ENCODE data around the gene NAV3. TPM values are rescaled to one million over a fixed set of nuclear protein-coding genes. Genes with fewer than 3 reads are reported as not detected.

Gene NAV3
- polyA plus RNA-seq, 1 of the 3 experiments (the other 2 are of a cell fraction): 10.5 TPM

- H3K9me2 ChIP-seq: no peaks in the 10 kb centered on the region
- DNase-seq: no peak
- POLR2A ChIA-PET: no interaction called here
- H3K27ac ChIP-seq (ENCODE audit: low read depth in 2 of 2, low read length in 1 of 2): no peak overlapping the region
- WGBS (ENCODE audit: low lambda C conversion rate): 73% methylated on average over 2 of the region's 2 CpGs
- no peaks in the 10 kb centered on the region for H3K9me3 ChIP-seq
- H3F3A ChIP-seq (replicated peaks; ENCODE audit: insufficient read depth): peaks cover 33% of the 10 kb centered on the region
- H3K79me2 ChIP-seq (ENCODE audit: insufficient read depth): no peaks in the 10 kb centered on the region
- TF ChIP-seq RFX5 (IDR thresholded peaks at IDR 0.05; ENCODE audit: low read length): no peak
- no peak for TF ChIP-seq RCOR1 (IDR thresholded peaks at IDR 0.05; ENCODE audit: low read length)
- TF ChIP-seq FOSL2 (IDR thresholded peaks at IDR 0.05; ENCODE audit: borderline replicate concordance, low read depth): no peak
- TF ChIP-seq RXRA (IDR thresholded peaks at IDR 0.05; ENCODE audit: borderline replicate concordance, low read depth): no peak
- TF ChIP-seq SMC3 (IDR thresholded peaks at IDR 0.05; ENCODE audit: low read depth, low read length): no peak
- TF ChIP-seq POLR2AphosphoS5 (IDR thresholded peaks at IDR 0.05; ENCODE audit: low read depth, low read length): no peak
- TF ChIP-seq, protein P1, sequence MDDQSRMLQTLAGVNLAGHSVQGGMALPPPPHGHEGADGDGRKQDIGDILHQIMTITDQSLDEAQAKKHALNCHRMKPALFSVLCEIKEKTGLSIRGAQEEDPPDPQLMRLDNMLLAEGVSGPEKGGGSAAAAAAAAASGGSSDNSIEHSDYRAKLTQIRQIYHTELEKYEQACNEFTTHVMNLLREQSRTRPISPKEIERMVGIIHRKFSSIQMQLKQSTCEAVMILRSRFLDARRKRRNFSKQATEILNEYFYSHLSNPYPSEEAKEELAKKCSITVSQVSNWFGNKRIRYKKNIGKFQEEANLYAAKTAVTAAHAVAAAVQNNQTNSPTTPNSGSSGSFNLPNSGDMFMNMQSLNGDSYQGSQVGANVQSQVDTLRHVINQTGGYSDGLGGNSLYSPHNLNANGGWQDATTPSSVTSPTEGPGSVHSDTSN (IDR thresholded peaks at IDR 0.05): no peak
- H3K4me1 ChIP-seq (ENCODE audit: control insufficient read depth in 1 of 2, insufficient read depth in 2 of 2, low read depth in 1 of 2, low read length in 1 of 2): peaks cover 0 to 29% of the 10 kb centered on the region in 2 experiments; a peak in 2 of 4 replicates
- H3K4me2 ChIP-seq: no peak overlapping the region
- no peak overlapping the region for H3K9ac ChIP-seq
- H4K20me1 ChIP-seq (ENCODE audit: insufficient read depth): no peaks in the 10 kb centered on the region
- CTCF ChIA-PET: no interaction called here
- H3K4me3 ChIP-seq (ENCODE audit: low read depth in 2 of 2, low read length in 1 of 2): no peak overlapping the region
- H3K27me3 ChIP-seq (ENCODE audit: insufficient read depth): no peaks in the 10 kb centered on the region
- H3K36me3 ChIP-seq (replicated peaks in 1 of 2; ENCODE audit: control insufficient read depth in 1 of 2, insufficient read depth in 2 of 2, low read length in 1 of 2): no peaks in the 10 kb centered on the region
- no peak overlapping the region for H2AFZ ChIP-seq (ENCODE audit: low read depth)
These were observed 20.0 kb downstream of the NAV3 start for GRCh38 chr12:77850698-77851097.

GRCh38 chr12:77855548-77855947 lies 24.9 kb downstream of the NAV3 start:
- Histone ChIP-seq H3K36me3 (replicated peaks in 1 of 2; ENCODE audit: control insufficient read depth in 1 of 2, insufficient read depth in 2 of 2, low read length in 1 of 2) (no peaks in the 10 kb centered on the region), H3K4me1 (ENCODE audit: control insufficient read depth in 1 of 2, insufficient read depth in 2 of 2, low read depth in 1 of 2, low read length in 1 of 2) (peaks cover 0 to 6% of the 10 kb centered on the region in 2 experiments; a peak in 2 of 4 replicates), H2AFZ (ENCODE audit: low read depth) (no peak overlapping the region; the same call in 1 of the 2 replicates), H3K9me3 (no peaks in the 10 kb centered on the region), H3K27me3 (ENCODE audit: insufficient read depth) (no peaks in the 10 kb centered on the region), H3K27ac (ENCODE audit: low read depth in 2 of 2, low read length in 1 of 2) (peak overlapping the region in 1 of 2 experiments; percentile 26; a peak in 3 of 4 replicates), H3F3A (replicated peaks; ENCODE audit: insufficient read depth) (peaks cover 3% of the 10 kb centered on the region), H3K9me2 (no peaks in the 10 kb centered on the region), H3K4me2 (peak overlapping the region; percentile 64), H4K20me1 (ENCODE audit: insufficient read depth) (no peaks in the 10 kb centered on the region), H3K4me3 (ENCODE audit: low read depth in 2 of 2, low read length in 1 of 2) (0 out of 4 replicates have a peak overlapping the region, but pooled peaks of 1 of the 2 experiments have one; percentile 6), H3K9ac (no peak overlapping the region), H3K79me2 (ENCODE audit: insufficient read depth) (no peaks in the 10 kb centered on the region)
- no peak for TF ChIP-seq FOSL2 (IDR thresholded peaks at IDR 0.05; ENCODE audit: borderline replicate concordance, low read depth)
- no peak for TF ChIP-seq ELF1 (IDR thresholded peaks at IDR 0.05)
- peak; percentile 42; the same call in 1 of the 2 replicates for TF ChIP-seq TCF12 (IDR thresholded peaks at IDR 0.05)
- TF ChIP-seq NRF1 (IDR thresholded peaks at IDR 0.05; ENCODE audit: low read depth, low read length): no peak
- TF ChIP-seq, protein P1 (IDR thresholded peaks at IDR 0.05): peak; percentile 80
- ChIA-PET POLR2A (no interaction called here), CTCF (no interaction called here)
- WGBS (ENCODE audit: low lambda C conversion rate): 12% methylated on average over 5 of the region's 5 CpGs
- peak; percentile 1 for DNase-seq

GRCh38 chr12:77861317-77861716 lies 30.6 kb downstream of the NAV3 start:
- no peak overlapping the region for H2AFZ ChIP-seq (ENCODE audit: low read depth)
- ChIA-PET POLR2A (no interaction called here), CTCF (interaction anchor here (1.3 kb wide), 1 partner anchor 64 kb away, joined by 3 read pairs; no protein-coding TSS in a partner anchor)
- H3K4me1 ChIP-seq (ENCODE audit: control insufficient read depth in 1 of 2, insufficient read depth in 2 of 2, low read depth in 1 of 2, low read length in 1 of 2): peaks cover 0 to 28% of the 10 kb centered on the region in 2 experiments; a peak in 2 of 4 replicates
- H3K27me3 ChIP-seq (ENCODE audit: insufficient read depth): no peaks in the 10 kb centered on the region
- no peak for DNase-seq
- no peak overlapping the region for H3K9ac ChIP-seq
- H3K27ac ChIP-seq (ENCODE audit: low read depth in 2 of 2, low read length in 1 of 2): no peak overlapping the region; a peak in 1 of 4 replicates
- no peak overlapping the region for H3K4me3 ChIP-seq (ENCODE audit: low read depth in 2 of 2, low read length in 1 of 2)
- H3F3A ChIP-seq (replicated peaks; ENCODE audit: insufficient read depth): no peaks in the 10 kb centered on the region
- H4K20me1 ChIP-seq (ENCODE audit: insufficient read depth): no peaks in the 10 kb centered on the region
- H3K36me3 ChIP-seq (replicated peaks in 1 of 2; ENCODE audit: control insufficient read depth in 1 of 2, insufficient read depth in 2 of 2, low read length in 1 of 2): no peaks in the 10 kb centered on the region
- peak overlapping the region; percentile 7; the same call in 1 of the 2 replicates for H3K4me2 ChIP-seq
- H3K9me3 ChIP-seq: no peaks in the 10 kb centered on the region
- H3K79me2 ChIP-seq (ENCODE audit: insufficient read depth): no peaks in the 10 kb centered on the region
- no peaks in the 10 kb centered on the region for H3K9me2 ChIP-seq
- TF ChIP-seq, protein P2, sequence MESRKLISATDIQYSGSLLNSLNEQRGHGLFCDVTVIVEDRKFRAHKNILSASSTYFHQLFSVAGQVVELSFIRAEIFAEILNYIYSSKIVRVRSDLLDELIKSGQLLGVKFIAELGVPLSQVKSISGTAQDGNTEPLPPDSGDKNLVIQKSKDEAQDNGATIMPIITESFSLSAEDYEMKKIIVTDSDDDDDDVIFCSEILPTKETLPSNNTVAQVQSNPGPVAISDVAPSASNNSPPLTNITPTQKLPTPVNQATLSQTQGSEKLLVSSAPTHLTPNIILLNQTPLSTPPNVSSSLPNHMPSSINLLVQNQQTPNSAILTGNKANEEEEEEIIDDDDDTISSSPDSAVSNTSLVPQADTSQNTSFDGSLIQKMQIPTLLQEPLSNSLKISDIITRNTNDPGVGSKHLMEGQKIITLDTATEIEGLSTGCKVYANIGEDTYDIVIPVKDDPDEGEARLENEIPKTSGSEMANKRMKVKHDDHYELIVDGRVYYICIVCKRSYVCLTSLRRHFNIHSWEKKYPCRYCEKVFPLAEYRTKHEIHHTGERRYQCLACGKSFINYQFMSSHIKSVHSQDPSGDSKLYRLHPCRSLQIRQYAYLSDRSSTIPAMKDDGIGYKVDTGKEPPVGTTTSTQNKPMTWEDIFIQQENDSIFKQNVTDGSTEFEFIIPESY (IDR thresholded peaks at IDR 0.05; ENCODE audit: borderline replicate concordance, low read depth): no peak
- TF ChIP-seq FOXM1 (IDR thresholded peaks at IDR 0.05; ENCODE audit: low read depth): no peak
- TF ChIP-seq RFX5 (IDR thresholded peaks at IDR 0.05; ENCODE audit: low read length): no peak
- no peak for TF ChIP-seq RCOR1 (IDR thresholded peaks at IDR 0.05; ENCODE audit: low read length)
- TF ChIP-seq JUND (IDR thresholded peaks at IDR 0.05): peak; percentile 44; the same call in 1 of the 2 replicates
- TF ChIP-seq TAF1 (IDR thresholded peaks at IDR 0.05; ENCODE audit: borderline replicate concordance, low read depth, low read length): no peak
- TF ChIP-seq RAD21 (IDR thresholded peaks at IDR 0.05; ENCODE audit: low read length): no peak
- TF ChIP-seq, protein P3, sequence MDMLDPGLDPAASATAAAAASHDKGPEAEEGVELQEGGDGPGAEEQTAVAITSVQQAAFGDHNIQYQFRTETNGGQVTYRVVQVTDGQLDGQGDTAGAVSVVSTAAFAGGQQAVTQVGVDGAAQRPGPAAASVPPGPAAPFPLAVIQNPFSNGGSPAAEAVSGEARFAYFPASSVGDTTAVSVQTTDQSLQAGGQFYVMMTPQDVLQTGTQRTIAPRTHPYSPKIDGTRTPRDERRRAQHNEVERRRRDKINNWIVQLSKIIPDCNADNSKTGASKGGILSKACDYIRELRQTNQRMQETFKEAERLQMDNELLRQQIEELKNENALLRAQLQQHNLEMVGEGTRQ (IDR thresholded peaks at IDR 0.05; ENCODE audit: borderline replicate concordance, low read depth, low read length): no peak
- TF ChIP-seq YY1 (IDR thresholded peaks at IDR 0.05; ENCODE audit: low read depth): no peak
